Neural progenitor cell (in vitro differentiated cells): ENCODE data around the gene SH3GL1. TPM values are rescaled to one million over a fixed set of nuclear protein-coding genes. Genes with fewer than 3 reads are reported as not detected.
"Not testable (repeated sequence)": the region's sequence is repeated elsewhere in the genome, so short reads cannot be mapped to it uniquely, and the experiment has no call there.

ENCODE experiments used
- DNase-seq: peaks from one replicate; pipeline ENCODE4 v3.0.0-alpha.2; 2016; ENCODE audit warnings: low spot score
- H2AFZ ChIP-seq: fragments of 200-600 bp; sonication (generic); replicated peaks from 2 replicates; pipeline ENCODE4 v1.6.1; 2016; ENCODE audit warnings: antibody characterized with exemption
- H3F3A ChIP-seq: fragments of 200-600 bp; sonication (generic); 2 replicates; pipeline ENCODE4 v1.6.1; 2016; ENCODE audit warnings: antibody characterized with exemption, low read depth
- H3K27ac ChIP-seq: fragments of 200-600 bp; sonication (generic); 2 replicates; pipeline ENCODE4 v1.5.1; 2016; ENCODE audit warnings: mild to moderate bottlenecking
- H3K27me3 ChIP-seq: fragments of 200-600 bp; sonication (generic); 2 replicates; pipeline ENCODE4 v1.6.1; 2016; ENCODE audit warnings: mild to moderate bottlenecking, moderate library complexity
- H3K36me3 ChIP-seq: fragments of 200-600 bp; sonication (generic); 2 replicates; pipeline ENCODE4 v1.5.1; 2016
- H3K4me1 ChIP-seq: fragments of 200-600 bp; sonication (generic); 2 replicates; pipeline ENCODE4 v1.6.1; 2016; ENCODE audit warnings: mixed run types
- H3K4me2 ChIP-seq: fragments of 200-600 bp; sonication (generic); 2 replicates; pipeline ENCODE4 v1.6.1; 2016
- H3K4me3 ChIP-seq: fragments of 200-600 bp; sonication (generic); 2 replicates; pipeline ENCODE4 v1.5.1; 2016
- H3K79me2 ChIP-seq: fragments of 200-600 bp; sonication (generic); 2 replicates; pipeline ENCODE4 v1.6.1; 2016; ENCODE audit warnings: low read depth
- H3K9ac ChIP-seq: fragments of 200-600 bp; sonication (generic); 2 replicates; pipeline ENCODE4 v1.6.1; 2016
- H3K9me3 ChIP-seq: fragments of 200-600 bp; sonication (generic); 2 replicates; pipeline ENCODE4 v1.5.1; 2016; ENCODE audit warnings: low read depth
- H4K20me1 ChIP-seq: fragments of 200-600 bp; sonication (generic); 2 replicates; pipeline ENCODE4 v1.6.1; 2016; ENCODE audit warnings: low read depth
- H3K27ac Mint-ChIP-seq: 3 replicates; pipeline ENCODE4 v1.8.0; 2021; ENCODE audit warnings: mixed read lengths
- H3K27me3 Mint-ChIP-seq: 2 replicates; pipeline ENCODE4 v1.8.0; 2022; ENCODE audit warnings: low read depth, mild to moderate bottlenecking, inconsistent platforms, moderate library complexity, mixed read lengths; ENCODE audit not compliant: insufficient read depth
- H3K36me3 Mint-ChIP-seq: 3 replicates; pipeline ENCODE4 v1.8.0; 2021; ENCODE audit warnings: mixed read lengths
- H3K4me1 Mint-ChIP-seq: 3 replicates; pipeline ENCODE4 v1.8.0; 2021; ENCODE audit warnings: mixed read lengths
- H3K4me3 Mint-ChIP-seq: 3 replicates; pipeline ENCODE4 v1.8.0; 2021; ENCODE audit warnings: mild to moderate bottlenecking, moderate library complexity, mixed read lengths
- H3K9me3 Mint-ChIP-seq: 3 replicates; pipeline ENCODE4 v1.8.0; 2020; ENCODE audit warnings: mixed read lengths
- CTCF ChIP-seq: fragments of 200-600 bp; sonication (generic); IDR thresholded peaks from 2 replicates; pipeline ENCODE4 v1.5.1; 2017; ENCODE audit warnings: antibody characterized with exemption, mild to moderate bottlenecking
- EZH2 ChIP-seq: fragments of 200-600 bp; sonication (generic); IDR thresholded peaks from 2 replicates; pipeline ENCODE4 v1.6.1; 2017; ENCODE audit warnings: antibody characterized with exemption, mild to moderate bottlenecking, moderate library complexity
- EZH2phosphoT487 ChIP-seq: fragments of 200-600 bp; sonication (generic); IDR thresholded peaks from 2 replicates; pipeline ENCODE4 v1.6.1; 2017; ENCODE audit warnings: antibody characterized with exemption
- total RNA-seq: library from RNA; depleted of rRNA; stranded (reverse); fragments of >200 nt; gene quantifications from 2 replicates; pipeline ENCODE4 v1.2.3, GENCODE V29; 2015; ENCODE audit warnings: low replicate concordance

Gene SH3GL1
- total RNA-seq, 1 donor from 2014 or later: 25.3 TPM

- Histone ChIP-seq H3K4me3 (no peak overlapping the region), H3K9ac (no peak overlapping the region), H3F3A (peaks cover 17% of the 10 kb centered on the region), H2AFZ (no peak overlapping the region), H3K9me3 (no peaks in the 10 kb centered on the region), H3K4me2 (no peak overlapping the region), H3K27me3 (peaks cover 9% of the 10 kb centered on the region), H3K36me3 (no peaks in the 10 kb centered on the region), H3K27ac (no peak overlapping the region), H4K20me1 (no peaks in the 10 kb centered on the region), H3K4me1 (peaks cover 14% of the 10 kb centered on the region), H3K79me2 (no peaks in the 10 kb centered on the region)
- Mint-ChIP-seq H3K27me3 (peaks cover 16% of the 10 kb centered on the region), H3K36me3 (peaks cover 24% of the 10 kb centered on the region), H3K9me3 (no peaks in the 10 kb centered on the region), H3K4me1 (peaks cover 18% of the 10 kb centered on the region), H3K27ac (no peak overlapping the region), H3K4me3 (peak overlapping the region; percentile 5)
- DNase-seq: no peak
- TF ChIP-seq EZH2: no peak
- TF ChIP-seq EZH2phosphoT487: no peak
- no peak for TF ChIP-seq CTCF
Measured at GRCh38 chr19:4334929-4335570, 65.3 kb downstream of the SH3GL1 start.

- no peaks in the 10 kb centered on the region for H3K79me2 ChIP-seq
- peaks cover 5% of the 10 kb centered on the region for H4K20me1 ChIP-seq
- TF ChIP-seq EZH2 (no peak), EZH2phosphoT487 (no peak), CTCF (no peak)
- H3K9me3 Mint-ChIP-seq: no peaks in the 10 kb centered on the region
- no peak overlapping the region for H3K4me3 ChIP-seq
- H3K4me1 ChIP-seq: peaks cover 3% of the 10 kb centered on the region
- H3K4me1 Mint-ChIP-seq: peaks cover 22% of the 10 kb centered on the region
- no peak for DNase-seq
- peaks cover 13% of the 10 kb centered on the region for H3K36me3 Mint-ChIP-seq
- H3K27ac ChIP-seq: no peak overlapping the region
- no peaks in the 10 kb centered on the region for H3K9me3 ChIP-seq
- H3K4me2 ChIP-seq: no peak overlapping the region
- peaks cover 12% of the 10 kb centered on the region for H3K27me3 Mint-ChIP-seq
- H3K9ac ChIP-seq: no peak overlapping the region
- H3K27me3 ChIP-seq: peaks cover 11% of the 10 kb centered on the region
- H3K36me3 ChIP-seq: no peaks in the 10 kb centered on the region
- H3F3A ChIP-seq: peaks cover 21% of the 10 kb centered on the region
- H3K4me3 Mint-ChIP-seq: peak overlapping the region; percentile 74
- H2AFZ ChIP-seq: no peak overlapping the region
- no peak overlapping the region for H3K27ac Mint-ChIP-seq
Measured at GRCh38 chr19:4329858-4330257, 70.5 kb downstream of the SH3GL1 start.

DNA sequence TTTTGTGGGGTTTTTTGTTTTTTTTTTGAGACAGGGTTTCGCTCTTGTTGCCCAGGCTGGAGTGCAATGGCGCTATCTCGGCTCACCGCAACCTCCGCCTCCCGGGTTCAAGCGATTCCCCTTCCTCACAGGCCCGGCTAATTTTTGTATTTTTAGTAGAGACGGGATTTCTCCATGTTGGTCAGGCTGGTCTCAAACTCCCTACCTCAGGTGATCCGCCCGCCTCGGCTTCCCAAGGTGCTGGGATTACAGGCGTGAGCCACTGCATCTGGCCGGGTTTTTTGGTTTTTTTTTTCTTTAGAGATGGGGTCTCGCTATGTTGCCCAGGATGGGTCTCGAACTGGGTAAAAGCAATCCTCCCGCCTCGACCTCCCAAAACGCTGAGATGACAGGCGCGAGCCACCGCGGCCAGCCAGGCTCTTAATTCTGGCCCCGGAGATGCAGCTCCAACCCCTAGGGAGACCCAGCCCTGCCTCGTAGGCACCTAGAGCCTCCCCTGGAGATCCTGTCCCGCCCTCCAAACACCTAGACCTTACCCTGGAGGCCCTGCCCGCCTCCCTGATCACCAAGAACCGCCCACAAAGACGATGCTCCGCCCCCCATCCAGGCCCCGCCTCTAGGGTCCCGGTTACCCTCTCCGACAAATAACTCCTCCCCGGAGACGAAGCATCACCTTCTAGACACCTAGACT is 71.2 kb downstream of the SH3GL1 start:
- Histone ChIP-seq H3K27me3 (peaks cover 11% of the 10 kb centered on the region), H3F3A (peaks cover 21% of the 10 kb centered on the region), H3K4me2 (peak overlapping the region; percentile 69), H3K4me3 (peak overlapping the region; percentile 43)
- not testable (repeated sequence) for H3K36me3 ChIP-seq, H4K20me1 ChIP-seq, H3K9ac ChIP-seq, H3K4me1 ChIP-seq, H2AFZ ChIP-seq, H3K79me2 ChIP-seq, H3K9me3 ChIP-seq, H3K9me3 Mint-ChIP-seq, H3K36me3 Mint-ChIP-seq, H3K27ac ChIP-seq, H3K27ac Mint-ChIP-seq
- Mint-ChIP-seq H3K4me3 (peak overlapping the region; percentile 83), H3K4me1 (peaks cover 22% of the 10 kb centered on the region), H3K27me3 (peaks cover 12% of the 10 kb centered on the region)
- DNase-seq: peak; percentile 19
